HCEC 1CT (cell line): ENCODE measurements around the gene TAF11L6.
"Not testable (repeated sequence)": the region's sequence is repeated elsewhere in the genome, so short reads cannot be mapped to it uniquely, and the experiment has no call there.

Source experiments
- DNase-seq: peaks from one replicate; pipeline ENCODE4 v3.0.0-alpha.2; 2017

The TAF11L6 gene

GRCh38 chr5:17528369-17528768 lies at the start of gene TAF11L6:
TAF11L6 (plus strand) TSS chr5:17528669.
- not testable (repeated sequence) for DNase-seq

GRCh38 chr5:17481378-17481777 lies 47.1 kb upstream of the TAF11L6 start:
- DNase-seq = no peak

GRCh38 chr5:17482790-17483189 lies 45.7 kb upstream of the TAF11L6 start:
- DNase-seq = no peak

- not testable (repeated sequence) for DNase-seq
Observed at GRCh38 chr5:17486464-17487173, 41.9 kb upstream of the TAF11L6 start.

- no peak for DNase-seq
Observed at GRCh38 chr5:17487174-17487512, 41.3 kb upstream of the TAF11L6 start.

- DNase-seq = not testable (repeated sequence)
Observed at GRCh38 chr5:17491257-17491656, 37.2 kb upstream of the TAF11L6 start.

GRCh38 chr5:17492770-17493169 lies 35.7 kb upstream of the TAF11L6 start:
- no peak for DNase-seq

GRCh38 chr5:17497446-17497845 lies 31.0 kb upstream of the TAF11L6 start:
- no peak for DNase-seq

GRCh38 chr5:17497931-17498330 lies 30.5 kb upstream of the TAF11L6 start, which contains the start of gene TAF11L2:
TAF11L2 (plus strand) TSS chr5:17498231.
- DNase-seq = not testable (repeated sequence)

GRCh38 chr5:17511775-17512325 lies 16.6 kb upstream of the TAF11L6 start:
- no peak for DNase-seq

- not testable (repeated sequence) for DNase-seq
Observed at GRCh38 chr5:17517526-17517925, 10.9 kb upstream of the TAF11L6 start.

GRCh38 chr5:17518067-17518466 lies 10.4 kb upstream of the TAF11L6 start, which contains the start of gene TAF11L3:
TAF11L3 (plus strand) TSS chr5:17518367.
- DNase-seq = not testable (repeated sequence)

GRCh38 chr5:17519508-17519907 lies 9.0 kb upstream of the TAF11L6 start:
- DNase-seq = not testable (repeated sequence)

GRCh38 chr5:17521501-17521900 lies 7.0 kb upstream of the TAF11L6 start, which contains the start of gene TAF11L4:
TAF11L4 (plus strand) TSS chr5:17521801.
- not testable (repeated sequence) for DNase-seq

- not testable (repeated sequence) for DNase-seq
Observed at GRCh38 chr5:17524935-17525334, 3.5 kb upstream of the TAF11L6 start, which contains the start of gene TAF11L5. TAF11L5 (plus strand) TSS chr5:17525235.

- DNase-seq = not testable (repeated sequence)
Observed at GRCh38 chr5:17526504-17526903, 2.0 kb upstream of the TAF11L6 start.
